Mucosa of descending colon (tissue), 3 donors: Measurements from ENCODE around the gene KCNA2. TPM values are rescaled to one million over a fixed set of nuclear protein-coding genes. Genes with fewer than 3 reads are reported as not detected.

Source experiments
- ATAC-seq: fragments of 200-7000 bp; cut with Tn5 transposase; one replicate; pipeline ENCODE4 v1.9.1; 2020; ENCODE audit warnings: mild to moderate bottlenecking, moderate library complexity
- DNase-seq, 3 donors: peaks; one replicate each; pipeline ENCODE4 v3.0.0-alpha.2; 2020
- H3K36me3 ChIP-seq: fragments of 200-600 bp; one replicate; pipeline ENCODE4 v1.8.0; 2021; ENCODE audit warnings: low read depth, mild to moderate bottlenecking
- H3K4me1 ChIP-seq: fragments of 200-600 bp; one replicate; pipeline ENCODE4 v1.8.0; 2021; ENCODE audit warnings: low read depth, mild to moderate bottlenecking
- H3K4me3 ChIP-seq: fragments of 200-600 bp; one replicate; pipeline ENCODE4 v1.8.0; 2021; ENCODE audit warnings: mild to moderate bottlenecking
- H3K9me3 ChIP-seq: fragments of 200-600 bp; one replicate; pipeline ENCODE4 v1.8.0; 2021; ENCODE audit warnings: mild to moderate bottlenecking
- intact Hi-C, 2 donors: fragments of 100-400 bp; cut with DNase I in 1 of 2; cut with micrococcal nuclease in 1 of 2; formaldehyde crosslinking; loops; one replicate each; pipeline versions ENCODE4 v1.11.0 to v1.11.1; 2022; cut with DNase I, micrococcal nuclease
- total RNA-seq, 3 donors: library from RNA; stranded (reverse); fragmentation: NEBNext Ultra II Directional in 2 of 3; extraction: Animal tissue kit (Norgen Biotek cat#: 25700) in 2 of 3; gene quantifications; one replicate each; pipeline versions ENCODE4 v1.2.1 to v1.2.4, GENCODE V29; 2021 to 2023
- TF ChIP-seq, protein P1 (sequence below): fragments of 200-600 bp; IDR thresholded peaks from one replicate; pipeline ENCODE4 v1.8.0; 2022; ENCODE audit warnings: antibody characterized with exemption, mild to moderate bottlenecking
- donor health status: DM: no; HTN: no; CAD: no; lungs with moderate emphysema.
- donor health status: DM: no; HTN: no; CAD: no.
- donor health status: DM: no; HTN: yes; CAD: no.

KCNA2 gene
- total RNA-seq, 3 donors from 2014 or later = 0.12 to 4.7 (median 0.46) TPM

GRCh38 chr1:110605446-110605845, 712 bp downstream of the KCNA2 start:
- Histone ChIP-seq H3K36me3 (no peaks in the 10 kb centered on the region), H3K4me3 (no peak overlapping the region), H3K4me1 (peaks cover 17% of the 10 kb centered on the region), H3K9me3 (no peaks in the 10 kb centered on the region)
- intact Hi-C loops = no loop called here
- TF ChIP-seq, protein P1, sequence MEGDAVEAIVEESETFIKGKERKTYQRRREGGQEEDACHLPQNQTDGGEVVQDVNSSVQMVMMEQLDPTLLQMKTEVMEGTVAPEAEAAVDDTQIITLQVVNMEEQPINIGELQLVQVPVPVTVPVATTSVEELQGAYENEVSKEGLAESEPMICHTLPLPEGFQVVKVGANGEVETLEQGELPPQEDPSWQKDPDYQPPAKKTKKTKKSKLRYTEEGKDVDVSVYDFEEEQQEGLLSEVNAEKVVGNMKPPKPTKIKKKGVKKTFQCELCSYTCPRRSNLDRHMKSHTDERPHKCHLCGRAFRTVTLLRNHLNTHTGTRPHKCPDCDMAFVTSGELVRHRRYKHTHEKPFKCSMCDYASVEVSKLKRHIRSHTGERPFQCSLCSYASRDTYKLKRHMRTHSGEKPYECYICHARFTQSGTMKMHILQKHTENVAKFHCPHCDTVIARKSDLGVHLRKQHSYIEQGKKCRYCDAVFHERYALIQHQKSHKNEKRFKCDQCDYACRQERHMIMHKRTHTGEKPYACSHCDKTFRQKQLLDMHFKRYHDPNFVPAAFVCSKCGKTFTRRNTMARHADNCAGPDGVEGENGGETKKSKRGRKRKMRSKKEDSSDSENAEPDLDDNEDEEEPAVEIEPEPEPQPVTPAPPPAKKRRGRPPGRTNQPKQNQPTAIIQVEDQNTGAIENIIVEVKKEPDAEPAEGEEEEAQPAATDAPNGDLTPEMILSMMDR = no peak
- DNase-seq (no peak), ATAC-seq (no peak)

GRCh38 chr1:110604586-110605148, 1.5 kb downstream of the KCNA2 start:
- TF ChIP-seq, protein P1 = no peak
- H3K36me3 ChIP-seq = no peaks in the 10 kb centered on the region
- ATAC-seq (no peak), DNase-seq (no peak)
- no peaks in the 10 kb centered on the region for H3K9me3 ChIP-seq
- intact Hi-C loops = no loop called here
- H3K4me3 ChIP-seq = no peak overlapping the region
- peaks cover 17% of the 10 kb centered on the region for H3K4me1 ChIP-seq

DNA sequence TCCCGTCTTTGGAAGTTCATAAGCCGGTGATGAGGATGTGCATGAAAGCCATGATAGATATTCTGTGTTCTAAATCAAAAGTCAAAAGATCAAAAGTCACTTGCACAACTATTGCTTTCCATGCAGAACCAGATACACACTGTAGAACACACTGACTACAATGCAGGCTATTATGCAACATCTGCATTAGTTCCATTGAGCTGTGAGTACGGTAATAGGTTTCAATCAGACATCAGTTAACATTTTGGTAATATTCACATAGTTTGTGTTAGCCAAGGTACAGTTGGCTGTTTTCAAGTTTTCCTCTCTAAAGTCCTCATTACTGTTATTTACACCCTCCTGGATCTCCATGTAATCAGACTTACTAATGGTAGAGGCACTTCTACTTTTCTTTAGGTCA, 3.1 kb downstream of the KCNA2 start:
- H3K9me3 ChIP-seq = no peaks in the 10 kb centered on the region
- intact Hi-C loops = no loop called here
- H3K4me1 ChIP-seq = peaks cover 17% of the 10 kb centered on the region
- DNase-seq (no peak), ATAC-seq (no peak)
- TF ChIP-seq, protein P1 = no peak
- H3K36me3 ChIP-seq = no peaks in the 10 kb centered on the region
- no peak overlapping the region for H3K4me3 ChIP-seq

GRCh38 chr1:110602466-110602865, 3.7 kb downstream of the KCNA2 start:
- no peak for DNase-seq
- TF ChIP-seq, protein P1 = no peak

GRCh38 chr1:110601332-110601731, 4.8 kb downstream of the KCNA2 start:
- TF ChIP-seq, protein P1 = no peak
- ATAC-seq = no peak
- intact Hi-C loops = no loop called here

More at GRCh38 chr1:110602466-110602865, 3.7 kb downstream of the KCNA2 start:
- H3K4me1 ChIP-seq = peaks cover 17% of the 10 kb centered on the region
- H3K4me3 ChIP-seq = no peak overlapping the region
- intact Hi-C loops = no loop called here
- H3K36me3 ChIP-seq = no peaks in the 10 kb centered on the region
- no peaks in the 10 kb centered on the region for H3K9me3 ChIP-seq
- no peak for ATAC-seq

DNA sequence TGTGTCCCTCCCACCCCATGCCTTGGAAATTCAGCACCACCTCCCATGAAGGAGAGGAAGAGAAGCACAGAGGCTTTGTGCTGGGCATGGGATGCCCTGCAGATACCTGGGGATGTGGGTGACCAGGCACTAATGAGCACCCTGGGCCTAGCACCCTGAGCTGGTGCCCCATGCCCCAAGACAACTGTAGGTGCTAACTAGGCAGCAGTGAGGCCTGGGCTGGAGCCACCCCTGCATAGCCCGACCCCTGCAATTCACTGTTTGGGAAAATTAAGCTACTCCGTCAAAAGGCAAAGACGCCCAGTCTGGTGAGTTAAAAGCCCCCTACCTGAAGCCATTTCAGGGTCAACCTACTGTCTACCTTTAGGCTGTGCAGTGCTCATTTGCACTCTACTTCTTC, 5.4 kb downstream of the KCNA2 start:
- Histone ChIP-seq H3K4me3 (no peak overlapping the region), H3K9me3 (no peaks in the 10 kb centered on the region), H3K36me3 (no peaks in the 10 kb centered on the region), H3K4me1 (peaks cover 3% of the 10 kb centered on the region)
- DNase-seq (no peak), ATAC-seq (no peak)
- intact Hi-C loops = no loop called here
- TF ChIP-seq, protein P1 = no peak

More at GRCh38 chr1:110601332-110601731, 4.8 kb downstream of the KCNA2 start:
- peaks cover 9% of the 10 kb centered on the region for H3K4me1 ChIP-seq
- H3K4me3 ChIP-seq = no peak overlapping the region
- no peak for DNase-seq
- no peaks in the 10 kb centered on the region for H3K36me3 ChIP-seq
- no peaks in the 10 kb centered on the region for H3K9me3 ChIP-seq
